Measurements from ENCODE around the gene PTPRG. TPM values are rescaled to one million over a fixed set of nuclear protein-coding genes. Genes with fewer than 3 reads are reported as not detected.

The PTPRG gene
- total RNA-seq, 2 donors from 2014 or later: 33.9 to 39.2 TPM

DNA sequence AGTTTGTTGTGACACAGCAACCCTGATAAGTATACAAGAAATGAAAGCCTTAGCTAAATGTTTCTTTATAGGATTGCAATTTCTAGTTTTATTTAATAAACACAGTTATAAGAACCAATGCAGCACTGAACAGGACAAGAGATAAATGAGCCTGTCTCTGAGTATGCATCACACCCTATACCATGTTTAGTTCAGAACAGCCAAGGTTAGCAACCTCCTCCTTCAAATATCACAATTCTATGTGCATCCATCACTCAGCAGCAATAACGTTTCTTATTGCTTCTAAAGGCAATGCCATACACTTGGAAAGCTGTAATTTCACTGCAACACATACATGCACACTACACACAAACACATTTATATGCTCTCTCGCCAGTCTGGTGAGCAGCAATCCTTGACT is 280.6 kb downstream of the PTPRG start:
- Histone ChIP-seq H3K27ac (no peak overlapping the region), H3K4me1 (peaks cover 0 to 18% of the 10 kb centered on the region in 2 donors), H3K9me3 (no peaks in the 10 kb centered on the region), H3K4me3 (no peak overlapping the region), H3K36me3 (no peaks in the 10 kb centered on the region), H3K27me3 (no peaks in the 10 kb centered on the region)
- DNase-seq (ENCODE audit: low spot score): no peak
- TF ChIP-seq, protein P1, sequence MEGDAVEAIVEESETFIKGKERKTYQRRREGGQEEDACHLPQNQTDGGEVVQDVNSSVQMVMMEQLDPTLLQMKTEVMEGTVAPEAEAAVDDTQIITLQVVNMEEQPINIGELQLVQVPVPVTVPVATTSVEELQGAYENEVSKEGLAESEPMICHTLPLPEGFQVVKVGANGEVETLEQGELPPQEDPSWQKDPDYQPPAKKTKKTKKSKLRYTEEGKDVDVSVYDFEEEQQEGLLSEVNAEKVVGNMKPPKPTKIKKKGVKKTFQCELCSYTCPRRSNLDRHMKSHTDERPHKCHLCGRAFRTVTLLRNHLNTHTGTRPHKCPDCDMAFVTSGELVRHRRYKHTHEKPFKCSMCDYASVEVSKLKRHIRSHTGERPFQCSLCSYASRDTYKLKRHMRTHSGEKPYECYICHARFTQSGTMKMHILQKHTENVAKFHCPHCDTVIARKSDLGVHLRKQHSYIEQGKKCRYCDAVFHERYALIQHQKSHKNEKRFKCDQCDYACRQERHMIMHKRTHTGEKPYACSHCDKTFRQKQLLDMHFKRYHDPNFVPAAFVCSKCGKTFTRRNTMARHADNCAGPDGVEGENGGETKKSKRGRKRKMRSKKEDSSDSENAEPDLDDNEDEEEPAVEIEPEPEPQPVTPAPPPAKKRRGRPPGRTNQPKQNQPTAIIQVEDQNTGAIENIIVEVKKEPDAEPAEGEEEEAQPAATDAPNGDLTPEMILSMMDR (IDR thresholded peaks at IDR 0.05): no peak

DNA sequence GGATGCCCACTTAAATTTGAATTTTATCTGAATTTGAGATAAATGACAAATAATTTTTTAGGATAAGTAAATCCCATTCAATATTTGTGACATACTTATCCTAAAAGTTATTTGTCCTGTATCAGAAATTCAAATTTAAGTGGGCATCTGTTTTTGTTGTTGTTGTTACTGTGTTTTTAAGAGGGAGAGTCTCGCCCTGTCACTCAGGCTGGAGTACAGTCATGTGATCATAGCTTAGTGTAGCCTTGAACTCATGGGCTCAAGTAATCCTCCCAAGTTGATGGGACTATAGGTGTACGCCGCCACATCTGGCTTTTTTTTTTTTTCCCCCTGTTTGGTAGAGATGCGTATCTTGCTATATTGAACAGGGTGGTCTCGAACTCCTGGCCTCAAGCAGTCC is 283.0 kb downstream of the PTPRG start:
- Histone ChIP-seq H3K9me3 (no peaks in the 10 kb centered on the region), H3K36me3 (no peaks in the 10 kb centered on the region), H3K27me3 (no peaks in the 10 kb centered on the region), H3K27ac (no peak overlapping the region), H3K4me3 (no peak overlapping the region), H3K4me1 (peaks cover 0 to 41% of the 10 kb centered on the region in 2 donors)
- no peak for DNase-seq (ENCODE audit: low spot score)
- TF ChIP-seq, protein P1 (IDR thresholded peaks at IDR 0.05): no peak

DNA sequence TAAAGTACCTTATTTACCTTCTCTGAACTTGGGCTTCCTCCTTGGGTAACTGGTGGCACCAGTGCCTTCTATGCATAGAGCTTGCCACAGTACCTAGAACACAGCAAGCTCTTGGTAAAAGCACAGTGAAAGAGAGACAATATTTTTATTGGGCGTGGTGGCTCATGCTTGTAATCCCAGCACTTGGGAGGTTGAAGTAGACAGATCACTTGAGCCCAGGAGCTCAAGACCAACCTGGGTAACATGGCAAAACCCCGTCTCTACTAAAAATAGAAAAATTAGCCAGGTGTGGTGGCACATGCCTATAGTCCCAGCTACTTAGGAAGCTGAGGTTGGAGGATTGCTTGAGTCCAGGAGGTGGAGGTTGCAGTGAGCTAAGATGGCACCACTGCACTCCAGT is 285.1 kb downstream of the PTPRG start:
- Histone ChIP-seq H3K36me3 (no peaks in the 10 kb centered on the region), H3K27me3 (no peaks in the 10 kb centered on the region), H3K9me3 (no peaks in the 10 kb centered on the region), H3K27ac (peak overlapping the region; percentile 75 to 88), H3K4me1 (peaks cover 0 to 45% of the 10 kb centered on the region in 2 donors), H3K4me3 (no peak overlapping the region)
- TF ChIP-seq, protein P1 (IDR thresholded peaks at IDR 0.05): no peak
- no peak for DNase-seq (ENCODE audit: low spot score)

DNA sequence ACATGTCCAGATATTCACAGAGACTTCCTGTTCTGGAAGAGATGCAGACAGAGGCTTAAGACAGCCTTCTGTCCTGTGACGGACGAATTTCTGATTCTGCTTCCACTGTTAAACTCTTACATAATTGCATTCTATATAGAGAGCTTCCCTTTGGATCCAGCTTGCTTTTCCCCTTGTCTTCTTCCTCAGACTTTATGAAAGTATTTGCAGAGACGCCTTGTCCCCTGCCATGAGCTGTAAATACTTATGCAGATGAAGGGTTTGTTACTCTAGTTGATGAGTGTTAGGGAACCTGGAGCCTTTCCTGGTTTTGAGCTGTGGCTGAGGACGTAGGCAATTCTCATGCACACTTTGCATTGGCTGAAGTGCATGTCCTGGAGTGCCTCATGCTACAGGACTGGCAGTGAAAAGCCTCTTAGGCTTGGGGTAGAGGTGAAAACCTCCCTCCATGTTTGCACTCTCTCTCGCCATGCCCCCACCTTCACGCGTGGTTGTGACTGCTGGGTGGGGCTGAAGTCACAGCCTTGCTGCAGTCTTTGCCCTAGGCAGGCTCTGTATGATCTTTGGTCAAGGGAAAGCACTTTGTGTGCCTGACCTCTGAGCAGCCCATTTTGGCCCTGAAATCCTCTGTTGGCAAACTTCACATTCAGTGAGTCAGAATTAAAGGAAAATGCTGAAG is 286.6 kb downstream of the PTPRG start:
- peak; percentile 80 for DNase-seq (ENCODE audit: low spot score)
- no peaks in the 10 kb centered on the region for H3K36me3 ChIP-seq
- H3K27ac ChIP-seq: peak overlapping the region; percentile 75 to 88
- H3K4me1 ChIP-seq: peaks cover 0 to 44% of the 10 kb centered on the region in 2 donors
- no peaks in the 10 kb centered on the region for H3K9me3 ChIP-seq
- TF ChIP-seq, protein P1 (IDR thresholded peaks at IDR 0.05): no peak
- no peaks in the 10 kb centered on the region for H3K27me3 ChIP-seq
- H3K4me3 ChIP-seq: no peak overlapping the region

DNA sequence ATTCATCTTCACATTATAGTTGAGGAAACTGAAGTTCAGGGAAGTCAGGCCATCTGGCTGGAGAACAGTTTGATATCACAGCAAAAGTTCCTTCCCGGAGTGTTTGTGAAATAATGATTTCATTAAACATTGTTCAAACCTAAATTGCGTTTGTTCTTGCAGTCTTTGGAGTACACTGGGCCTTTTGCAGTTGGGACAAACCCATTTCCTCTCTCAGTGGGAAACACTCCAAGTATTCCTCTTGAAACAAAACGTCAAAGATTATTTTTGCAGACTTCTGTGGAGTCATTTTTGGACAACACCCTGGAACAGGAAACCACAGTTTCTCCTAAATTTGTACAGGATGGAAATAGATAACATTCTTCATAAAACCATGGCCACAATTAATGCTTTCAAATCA is 287.5 kb downstream of the PTPRG start:
- no peak overlapping the region for H3K4me3 ChIP-seq

More for the DNA sequence above, 287.5 kb downstream of the PTPRG start:
- DNase-seq (ENCODE audit: low spot score): no peak
- peak overlapping the region; percentile 75 to 88 for H3K27ac ChIP-seq
- peaks cover 0 to 52% of the 10 kb centered on the region in 2 donors for H3K4me1 ChIP-seq
- H3K27me3 ChIP-seq: no peaks in the 10 kb centered on the region
- H3K36me3 ChIP-seq: no peaks in the 10 kb centered on the region
- H3K9me3 ChIP-seq: no peaks in the 10 kb centered on the region
- TF ChIP-seq, protein P1 (IDR thresholded peaks at IDR 0.05): no peak
